GM23338 (cell line): ENCODE results near the gene SKOR1. TPM values are rescaled to one million over a fixed set of nuclear protein-coding genes. Genes with fewer than 3 reads are reported as not detected.

ENCODE experiments used
- ATAC-seq: fragments of 200-7000 bp; cut with Tn5 transposase; 3 replicates; pipeline ENCODE4 v1.9.1; 2020
- DNase-seq: peaks from one replicate; pipeline ENCODE4 v3.0.0-alpha.2; 2015; ENCODE audit warnings: low spot score
- H2AFZ ChIP-seq: fragments of 200-600 bp; sonication (generic); 2 replicates; pipeline ENCODE4 v1.8.0; 2016; ENCODE audit warnings: antibody characterized with exemption, mild to moderate bottlenecking, moderate library complexity
- H3F3A ChIP-seq: fragments of 200-600 bp; sonication (generic); replicated peaks from 2 replicates; pipeline ENCODE4 v1.8.0; 2017; ENCODE audit warnings: antibody characterized with exemption, mixed run types, low read depth
- H3K27ac ChIP-seq: fragments of 200-600 bp; sonication (generic); 2 replicates; pipeline ENCODE4 v1.6.1; 2016; ENCODE audit warnings: low read depth
- H3K27me3 ChIP-seq: fragments of 200-600 bp; sonication (generic); 2 replicates; pipeline ENCODE4 v1.8.0; 2016; ENCODE audit warnings: mild to moderate bottlenecking, mixed run types, moderate library complexity; ENCODE audit not compliant: insufficient read depth
- H3K36me3 ChIP-seq: fragments of 200-600 bp; sonication (generic); 2 replicates; pipeline ENCODE4 v1.8.0; 2016; ENCODE audit warnings: mild to moderate bottlenecking; ENCODE audit not compliant: insufficient read depth
- H3K4me1 ChIP-seq: fragments of 200-600 bp; sonication (generic); 2 replicates; pipeline ENCODE4 v1.8.0; 2016; ENCODE audit warnings: mild to moderate bottlenecking, moderate library complexity; ENCODE audit not compliant: insufficient read depth
- H3K4me2 ChIP-seq: fragments of 200-600 bp; sonication (generic); 2 replicates; pipeline ENCODE4 v1.7.1; 2017; ENCODE audit warnings: mixed run types
- H3K4me3 ChIP-seq: fragments of 200-600 bp; sonication (generic); 2 replicates; pipeline ENCODE4 v1.6.1; 2016; ENCODE audit warnings: mixed run types
- H3K79me2 ChIP-seq: fragments of 200-600 bp; sonication (generic); replicated peaks from 2 replicates; pipeline ENCODE4 v1.8.0; 2017; ENCODE audit warnings: mild to moderate bottlenecking; ENCODE audit not compliant: insufficient read depth
- H3K9me2 ChIP-seq: fragments of 200-600 bp; sonication (generic); 2 replicates; pipeline ENCODE4 v1.8.0; 2017; ENCODE audit not compliant: insufficient read depth
- H4K20me1 ChIP-seq: fragments of 200-600 bp; sonication (generic); replicated peaks from 2 replicates; pipeline ENCODE4 v1.8.0; 2017; ENCODE audit warnings: mild to moderate bottlenecking; ENCODE audit not compliant: insufficient read depth
- H3K27ac Mint-ChIP-seq: 2 replicates; pipeline ENCODE4 v1.8.0; 2020; ENCODE audit warnings: inconsistent platforms, mild to moderate bottlenecking, moderate library complexity, mixed read lengths
- H3K27me3 Mint-ChIP-seq: 3 replicates; pipeline ENCODE4 v1.8.0; 2022; ENCODE audit warnings: low read depth, mild to moderate bottlenecking, moderate library complexity, mixed read lengths, inconsistent platforms; ENCODE audit not compliant: insufficient read depth, poor library complexity
- H3K36me3 Mint-ChIP-seq: 3 replicates; pipeline ENCODE4 v1.8.0; 2021; ENCODE audit warnings: low read depth, mild to moderate bottlenecking, inconsistent platforms, moderate library complexity, mixed read lengths
- H3K4me1 Mint-ChIP-seq: 3 replicates; pipeline ENCODE4 v1.8.0; 2020; ENCODE audit warnings: mild to moderate bottlenecking, inconsistent platforms, mixed read lengths
- H3K4me3 Mint-ChIP-seq: 3 replicates; pipeline ENCODE4 v1.8.0; 2021; ENCODE audit warnings: moderate library complexity, mild to moderate bottlenecking, inconsistent platforms, mixed read lengths
- H3K9me3 Mint-ChIP-seq: 3 replicates; pipeline ENCODE4 v1.8.0; 2020; ENCODE audit warnings: moderate library complexity, mild to moderate bottlenecking, inconsistent platforms, mixed read lengths
- ETS1 ChIP-seq: IDR thresholded peaks from 2 replicates; pipeline ENCODE4 v1.6.1; 2016; ENCODE audit warnings: antibody characterized with exemption
- EZH2 ChIP-seq: fragments of 200-600 bp; sonication (generic); IDR thresholded peaks from one replicate; pipeline ENCODE4 v1.8.0; 2017; ENCODE audit warnings: antibody characterized with exemption, mild to moderate bottlenecking, low read depth; ENCODE audit not compliant: unreplicated experiment
- EZH2phosphoT487 ChIP-seq: fragments of 200-600 bp; sonication (generic); IDR thresholded peaks from one replicate; pipeline ENCODE4 v1.8.1; 2018; ENCODE audit warnings: antibody characterized with exemption; ENCODE audit not compliant: unreplicated experiment
- JUNB ChIP-seq: IDR thresholded peaks from one replicate; pipeline ENCODE4 v1.6.1; 2016; ENCODE audit warnings: antibody characterized with exemption; ENCODE audit not compliant: unreplicated experiment
- NANOG ChIP-seq: IDR thresholded peaks from 2 replicates; pipeline ENCODE4 v1.6.1; 2016; ENCODE audit warnings: antibody characterized with exemption, borderline replicate concordance
- POLR2AphosphoS5 ChIP-seq: IDR thresholded peaks from 2 replicates; pipeline ENCODE4 v1.6.1; 2016; ENCODE audit warnings: antibody characterized with exemption, low read depth
- REST ChIP-seq: IDR thresholded peaks from one replicate; pipeline ENCODE4 v1.6.1; 2018; ENCODE audit warnings: antibody characterized with exemption; ENCODE audit not compliant: unreplicated experiment
- STAT1 ChIP-seq: IDR thresholded peaks from one replicate; pipeline ENCODE4 v1.6.1; 2016; ENCODE audit warnings: antibody characterized with exemption; ENCODE audit not compliant: unreplicated experiment
- ZNF114 ChIP-seq: fragments of 250-450 bp; sonication (Bioruptor Pico); IDR thresholded peaks from 2 replicates; pipeline ENCODE4 v1.5.0; 2020; ENCODE audit warnings: mild to moderate bottlenecking, moderate library complexity
- ZNF331 ChIP-seq: fragments of 250-450 bp; sonication (Bioruptor Pico); IDR thresholded peaks from 2 replicates; pipeline ENCODE4 v1.5.0; 2020; ENCODE audit warnings: low read depth, mild to moderate bottlenecking, moderate library complexity
- ZNF462 ChIP-seq: fragments of 250-450 bp; sonication (Bioruptor Pico); IDR thresholded peaks from 2 replicates; pipeline ENCODE4 v1.5.0; 2020; ENCODE audit warnings: mild to moderate bottlenecking, moderate library complexity
- polyA plus RNA-seq: library from polyadenylated mRNA; unstranded; fragments of >200 nt; fragmentation: Nextera tagmentation; extraction: Ambion mirVana; gene quantifications from 2 replicates; pipeline ENCODE4 v1.2.1, GENCODE V29; 2016
- total RNA-seq: library from RNA; depleted of rRNA; stranded (reverse); fragments of >200 nt; shearing (Covaris generic); gene quantifications from 2 replicates; pipeline ENCODE4 v1.2.3, GENCODE V29; 2014

The SKOR1 gene
- total and polyA plus RNA-seq, 2 experiments from 2014 or later, result 0.17 TPM; not detected in 1

DNA sequence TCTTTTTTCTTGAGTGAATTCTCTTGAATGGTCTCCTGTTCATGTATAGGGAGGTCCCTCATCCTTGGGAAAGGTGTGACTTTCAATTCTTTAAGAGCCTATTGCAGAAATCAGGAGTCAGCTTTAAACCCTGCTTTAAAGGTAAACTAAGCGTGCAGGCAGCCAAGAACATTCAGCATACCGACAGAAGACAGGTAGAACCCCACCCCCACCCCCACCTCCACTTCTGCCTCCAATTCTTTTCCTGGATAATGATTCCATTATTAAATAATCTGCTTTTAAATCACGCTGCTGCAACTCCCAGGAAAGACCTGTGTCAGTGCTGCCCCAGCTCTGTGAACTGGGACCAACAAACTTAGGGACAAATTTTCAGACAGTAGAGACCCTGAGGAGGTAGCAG is 49.3 kb upstream of the SKOR1 start:
- H3K27me3 Mint-ChIP-seq, result no peaks in the 10 kb centered on the region
- H3K27ac ChIP-seq, result no peak overlapping the region
- TF ChIP-seq ZNF462 (CRISPR knock-in tag), result no peak
- TF ChIP-seq JUNB, result no peak
- no peak for TF ChIP-seq ETS1
- TF ChIP-seq ZNF331, result no peak
- H2AFZ ChIP-seq, result no peak overlapping the region
- H3K4me2 ChIP-seq, result no peak overlapping the region
- no peaks in the 10 kb centered on the region for H4K20me1 ChIP-seq
- H3K4me1 ChIP-seq, result peaks cover 27% of the 10 kb centered on the region
- H3K9me2 ChIP-seq, result peaks cover 9% of the 10 kb centered on the region; the same call in 1 of the 2 replicates
- no peaks in the 10 kb centered on the region for H3K27me3 ChIP-seq
- H3K36me3 ChIP-seq, result no peaks in the 10 kb centered on the region
- no peaks in the 10 kb centered on the region for H3F3A ChIP-seq
- no peak overlapping the region for H3K27ac Mint-ChIP-seq
- no peaks in the 10 kb centered on the region for H3K9me3 Mint-ChIP-seq
- H3K79me2 ChIP-seq, result no peaks in the 10 kb centered on the region
- no peaks in the 10 kb centered on the region for H3K36me3 Mint-ChIP-seq
- no peak for ATAC-seq
- H3K4me3 Mint-ChIP-seq, result no peak overlapping the region
- DNase-seq, result no peak
- no peak overlapping the region for H3K4me3 ChIP-seq
- H3K4me1 Mint-ChIP-seq, result peaks cover 67% of the 10 kb centered on the region

GRCh38 chr15:67776600-67776999 is 48.7 kb upstream of the SKOR1 start:
- Histone ChIP-seq H3K4me2 (no peak overlapping the region), H3K4me3 (no peak overlapping the region), H3K9me2 (peaks cover 9% of the 10 kb centered on the region; the same call in 1 of the 2 replicates), H3K36me3 (no peaks in the 10 kb centered on the region), H3F3A (no peaks in the 10 kb centered on the region), H3K4me1 (peaks cover 21% of the 10 kb centered on the region), H4K20me1 (no peaks in the 10 kb centered on the region), H2AFZ (no peak overlapping the region), H3K79me2 (no peaks in the 10 kb centered on the region), H3K27me3 (no peaks in the 10 kb centered on the region), H3K27ac (no peak overlapping the region)
- DNase-seq (no peak), ATAC-seq (peak; percentile 39)
- H3K36me3 Mint-ChIP-seq, result no peaks in the 10 kb centered on the region
- H3K4me3 Mint-ChIP-seq, result no peak overlapping the region
- H3K27me3 Mint-ChIP-seq, result no peaks in the 10 kb centered on the region
- H3K9me3 Mint-ChIP-seq, result no peaks in the 10 kb centered on the region
- H3K27ac Mint-ChIP-seq, result no peak overlapping the region
- peaks cover 63% of the 10 kb centered on the region for H3K4me1 Mint-ChIP-seq
- TF ChIP-seq POLR2AphosphoS5, result no peak
- TF ChIP-seq EZH2phosphoT487, result no peak
- no peak for TF ChIP-seq REST
- TF ChIP-seq STAT1, result no peak
- no peak for TF ChIP-seq ETS1
- no peak for TF ChIP-seq ZNF114 (CRISPR knock-in tag)
- no peak for TF ChIP-seq ZNF331
- no peak for TF ChIP-seq NANOG
- TF ChIP-seq EZH2, result no peak
